Type B pancreatic cell (in vitro differentiated cells): ENCODE results near the gene PHYH. TPM values are rescaled to one million over a fixed set of nuclear protein-coding genes. Genes with fewer than 3 reads are reported as not detected.
"Not testable (repeated sequence)": the region's sequence is repeated elsewhere in the genome, so short reads cannot be mapped to it uniquely, and the experiment has no call there.

Experiments
- DNase-seq: peaks from one replicate; pipeline ENCODE4 v3.0.0; 2021; ENCODE audit warnings: mixed read lengths; ENCODE audit not compliant: unreplicated experiment; ENCODE audit errors: extremely low spot score
- H3K27ac Mint-ChIP-seq: 2 replicates; pipeline ENCODE4 v1.8.0; 2021; ENCODE audit warnings: mild to moderate bottlenecking, mixed read lengths
- H3K27me3 Mint-ChIP-seq: 2 replicates; pipeline ENCODE4 v1.8.0; 2021; ENCODE audit warnings: mixed read lengths
- H3K36me3 Mint-ChIP-seq: 2 replicates; pipeline ENCODE4 v1.8.0; 2021; ENCODE audit warnings: mixed read lengths
- H3K4me1 Mint-ChIP-seq: one replicate; pipeline ENCODE4 v1.8.0; 2021; ENCODE audit warnings: mixed read lengths; ENCODE audit not compliant: unreplicated experiment
- H3K4me3 Mint-ChIP-seq: 2 replicates; pipeline ENCODE4 v1.8.0; 2021; ENCODE audit warnings: mild to moderate bottlenecking, mixed read lengths
- H3K9me3 Mint-ChIP-seq: 2 replicates; pipeline ENCODE4 v1.8.0; 2021; ENCODE audit warnings: mixed read lengths
- total RNA-seq: library from RNA; stranded (reverse); gene quantifications from 2 replicates; pipeline ENCODE4 v1.2.1, GENCODE V29; 2021; ENCODE audit warnings: low replicate concordance
- TF ChIP-seq, protein P1 (sequence below): fragments of 200-600 bp; sonication (generic); conservative IDR thresholded peaks from 2 replicates; pipeline ENCODE4 v1.5.0; 2021; ENCODE audit warnings: antibody characterized with exemption, mild to moderate bottlenecking

PHYH gene
- total RNA-seq, 1 donor from 2014 or later = 23.3 TPM

GRCh38 chr10:13296476-13296875 is 3.4 kb downstream of the PHYH start:
- no peak for DNase-seq
- Mint-ChIP-seq H3K4me1 (peaks cover 6% of the 10 kb centered on the region), H3K27me3 (no peaks in the 10 kb centered on the region), H3K4me3 (no peak overlapping the region), H3K27ac (no peak overlapping the region), H3K36me3 (no peaks in the 10 kb centered on the region), H3K9me3 (no peaks in the 10 kb centered on the region)
- TF ChIP-seq, protein P1, sequence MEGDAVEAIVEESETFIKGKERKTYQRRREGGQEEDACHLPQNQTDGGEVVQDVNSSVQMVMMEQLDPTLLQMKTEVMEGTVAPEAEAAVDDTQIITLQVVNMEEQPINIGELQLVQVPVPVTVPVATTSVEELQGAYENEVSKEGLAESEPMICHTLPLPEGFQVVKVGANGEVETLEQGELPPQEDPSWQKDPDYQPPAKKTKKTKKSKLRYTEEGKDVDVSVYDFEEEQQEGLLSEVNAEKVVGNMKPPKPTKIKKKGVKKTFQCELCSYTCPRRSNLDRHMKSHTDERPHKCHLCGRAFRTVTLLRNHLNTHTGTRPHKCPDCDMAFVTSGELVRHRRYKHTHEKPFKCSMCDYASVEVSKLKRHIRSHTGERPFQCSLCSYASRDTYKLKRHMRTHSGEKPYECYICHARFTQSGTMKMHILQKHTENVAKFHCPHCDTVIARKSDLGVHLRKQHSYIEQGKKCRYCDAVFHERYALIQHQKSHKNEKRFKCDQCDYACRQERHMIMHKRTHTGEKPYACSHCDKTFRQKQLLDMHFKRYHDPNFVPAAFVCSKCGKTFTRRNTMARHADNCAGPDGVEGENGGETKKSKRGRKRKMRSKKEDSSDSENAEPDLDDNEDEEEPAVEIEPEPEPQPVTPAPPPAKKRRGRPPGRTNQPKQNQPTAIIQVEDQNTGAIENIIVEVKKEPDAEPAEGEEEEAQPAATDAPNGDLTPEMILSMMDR = no peak

GRCh38 chr10:13294784-13295183 is 5.1 kb downstream of the PHYH start:
- H3K4me1 Mint-ChIP-seq = peaks cover 6% of the 10 kb centered on the region
- TF ChIP-seq, protein P1 = no peak
- no peaks in the 10 kb centered on the region for H3K36me3 Mint-ChIP-seq
- no peaks in the 10 kb centered on the region for H3K27me3 Mint-ChIP-seq
- H3K27ac Mint-ChIP-seq = no peak overlapping the region
- no peak for DNase-seq
- H3K4me3 Mint-ChIP-seq = no peak overlapping the region
- H3K9me3 Mint-ChIP-seq = no peaks in the 10 kb centered on the region

DNA sequence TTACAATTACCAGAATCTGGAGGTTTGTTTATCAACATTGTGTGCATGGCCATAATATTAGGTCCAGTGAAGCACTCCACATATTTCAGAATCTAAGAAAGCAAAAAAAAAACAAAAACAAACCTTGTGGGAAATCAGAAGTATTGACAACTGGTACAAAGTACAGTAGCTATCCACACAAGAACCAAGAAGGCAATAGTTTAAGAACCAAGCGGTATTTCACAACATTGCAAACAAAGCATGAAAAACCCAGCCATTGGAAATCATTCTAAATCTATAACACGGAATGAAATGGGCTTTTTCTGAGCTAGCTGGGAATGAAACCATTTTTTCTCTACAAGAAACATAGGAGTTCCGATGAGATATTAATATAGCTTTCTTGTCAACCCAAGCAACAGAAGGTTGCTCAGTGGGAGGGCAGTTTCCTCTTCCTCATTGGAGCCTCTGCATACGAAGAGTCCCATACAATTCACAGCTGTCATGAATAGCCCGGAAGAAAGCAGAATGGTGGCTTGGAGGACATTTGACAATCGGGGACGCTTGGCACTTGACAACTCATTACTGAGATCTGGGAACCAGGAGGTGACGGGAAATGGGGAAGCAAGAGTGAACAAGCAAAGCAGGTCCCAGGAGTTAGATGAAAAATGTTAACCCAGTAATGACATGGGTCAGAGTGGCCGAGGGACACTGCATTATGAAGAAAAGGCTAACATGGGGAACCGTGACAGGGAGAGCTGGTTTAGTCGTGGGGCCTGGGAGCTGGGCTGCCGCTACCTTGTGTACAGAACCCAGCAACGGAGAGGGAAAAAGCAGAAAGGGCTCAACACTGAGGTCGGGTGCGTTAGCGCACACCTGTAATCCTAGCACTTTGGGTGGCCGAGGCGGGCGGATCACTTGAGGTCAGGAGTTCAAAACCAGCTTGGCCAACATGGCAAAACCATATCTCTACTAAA is 7.8 kb downstream of the PHYH start:
- Mint-ChIP-seq H3K4me3 (no peak overlapping the region), H3K4me1 (no peaks in the 10 kb centered on the region), H3K27me3 (no peaks in the 10 kb centered on the region), H3K36me3 (no peaks in the 10 kb centered on the region), H3K27ac (no peak overlapping the region), H3K9me3 (no peaks in the 10 kb centered on the region)
- TF ChIP-seq, protein P1 = no peak
- DNase-seq = no peak

GRCh38 chr10:13291061-13291460 is 8.8 kb downstream of the PHYH start:
- no peak overlapping the region for H3K27ac Mint-ChIP-seq
- DNase-seq = no peak
- no peaks in the 10 kb centered on the region for H3K36me3 Mint-ChIP-seq
- H3K4me3 Mint-ChIP-seq = no peak overlapping the region
- TF ChIP-seq, protein P1 = no peak
- no peaks in the 10 kb centered on the region for H3K27me3 Mint-ChIP-seq
- no peaks in the 10 kb centered on the region for H3K9me3 Mint-ChIP-seq
- H3K4me1 Mint-ChIP-seq = no peaks in the 10 kb centered on the region

GRCh38 chr10:13284050-13284449 is 15.8 kb downstream of the PHYH start:
- no peaks in the 10 kb centered on the region for H3K36me3 Mint-ChIP-seq

DNA sequence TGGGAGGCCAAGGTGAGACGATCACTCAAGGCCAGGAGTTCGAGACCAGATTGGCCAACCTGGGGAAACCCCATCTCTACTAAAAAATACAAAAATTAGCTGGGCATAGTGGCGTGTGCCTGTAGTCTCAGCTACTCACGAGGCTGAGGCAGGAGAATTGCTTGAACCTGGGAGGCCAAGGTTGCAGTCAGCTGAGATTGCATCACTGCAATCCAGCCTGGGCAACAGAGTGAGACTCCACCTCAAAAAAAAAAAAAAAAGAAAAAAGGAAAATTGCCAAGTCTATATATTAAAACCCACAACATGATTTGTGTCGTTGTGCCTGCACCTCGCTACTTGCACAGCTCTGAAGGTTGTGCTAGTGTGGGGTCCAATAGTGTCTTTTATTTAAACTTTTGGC is 17.5 kb downstream of the PHYH start:
- not testable (repeated sequence) for H3K36me3 Mint-ChIP-seq, H3K4me3 Mint-ChIP-seq, H3K9me3 Mint-ChIP-seq, DNase-seq, H3K4me1 Mint-ChIP-seq, H3K27me3 Mint-ChIP-seq, H3K27ac Mint-ChIP-seq

More at GRCh38 chr10:13284050-13284449, 15.8 kb downstream of the PHYH start:
- no peak overlapping the region for H3K27ac Mint-ChIP-seq
- TF ChIP-seq, protein P1 = no peak
- no peaks in the 10 kb centered on the region for H3K27me3 Mint-ChIP-seq
- no peaks in the 10 kb centered on the region for H3K4me1 Mint-ChIP-seq
- DNase-seq = no peak
- H3K9me3 Mint-ChIP-seq = no peaks in the 10 kb centered on the region
- no peak overlapping the region for H3K4me3 Mint-ChIP-seq
